B cell (primary cell): ENCODE measurements around the gene XRCC3. TPM values are rescaled to one million over a fixed set of nuclear protein-coding genes. Genes with fewer than 3 reads are reported as not detected.
"Not testable (repeated sequence)": the region's sequence is repeated elsewhere in the genome, so short reads cannot be mapped to it uniquely, and the experiment has no call there.

ENCODE experiments used
- ATAC-seq: fragments of 200-7000 bp; cut with Tn5 transposase; one replicate; pipeline ENCODE4 v1.10.0; 2021; ENCODE audit warnings: low read depth, mild to moderate bottlenecking, moderate number of reproducible peaks, moderate library complexity
- CTCF ChIA-PET: fragments of 350-600 bp; sonication (Branson Sonifier 250); formaldehyde crosslinking; loops from one replicate; lab custom pipeline; 2021; ENCODE audit warnings: antibody characterized with exemption, inconsistent platforms; lab: Charles Lee
- POLR2A ChIA-PET: fragments of 350-600 bp; sonication (Branson Sonifier 250); formaldehyde crosslinking; loops from one replicate; lab custom pipeline; 2021; ENCODE audit warnings: antibody characterized with exemption; lab: Charles Lee
- DNase-seq: peaks from one replicate; pipeline ENCODE4 v3.0.0; 2013
- H2AFZ ChIP-seq: 2 replicates; pipeline ENCODE4 v1.6.1; 2012; ENCODE audit warnings: mild to moderate bottlenecking, low read depth, low read length; ENCODE audit not compliant: insufficient read depth, poor library complexity, severe bottlenecking
- H3K27ac ChIP-seq, 2 donors: 1 replicate in 1 of 2; 2 replicates in 1 of 2; pipeline ENCODE4 v1.5.1; 2012 to 2013; ENCODE audit warnings: low read length in 2 of 2, mild to moderate bottlenecking in 2 of 2, moderate library complexity in 1 of 2
- H3K27me3 ChIP-seq, 4 experiments: fragments of 200-600 bp in 1 of 4; sonication (generic) in 1 of 4; replicated peaks in 1 of 4; 1 replicate in 2 of 4; 2 replicates in 2 of 4; pipeline versions ENCODE4 v1.6.1 to v1.7.0; 2013 to 2016; ENCODE audit warnings: low read length in 3 of 4, mild to moderate bottlenecking in 2 of 4, mixed read lengths in 1 of 4, moderate library complexity in 1 of 4; ENCODE audit not compliant: insufficient read depth in 4 of 4, control insufficient read depth in 3 of 4; ENCODE audit errors: control extremely low read depth in 1 of 4
- H3K36me3 ChIP-seq, 2 experiments: replicated peaks in 1 of 2; 1 replicate in 1 of 2; 2 replicates in 1 of 2; pipeline versions ENCODE4 v1.6.1 to v1.7.1; 2013; ENCODE audit warnings: low read length in 1 of 2; ENCODE audit not compliant: insufficient read depth in 2 of 2, control insufficient read depth in 1 of 2; ENCODE audit errors: control extremely low read depth in 1 of 2, extremely low read depth in 1 of 2
- H3K4me1 ChIP-seq, 2 donors: fragments of 200-600 bp in 1 of 2; sonication (generic) in 1 of 2; 1 replicate in 1 of 2; 2 replicates in 1 of 2; pipeline versions ENCODE4 v1.5.1 to v1.6.1; 2013 to 2017; ENCODE audit warnings: low read length in 2 of 2; ENCODE audit not compliant: control insufficient read depth in 2 of 2, insufficient read depth in 2 of 2
- H3K4me2 ChIP-seq: replicated peaks from 2 replicates; pipeline ENCODE3; 2012; ENCODE audit warnings: mild to moderate bottlenecking, low read depth, low read length; ENCODE audit not compliant: poor library complexity, severe bottlenecking
- H3K4me3 ChIP-seq, 5 experiments: fragments of 200-600 bp in 1 of 5; sonication (generic) in 1 of 5; 1 replicate in 3 of 5; 2 replicates in 2 of 5; pipeline versions ENCODE4 v1.5.1 to v1.7.0; 2011 to 2016; ENCODE audit warnings: low read length in 4 of 5, mild to moderate bottlenecking in 4 of 5, low read depth in 2 of 5, control low read depth in 1 of 5, moderate library complexity in 1 of 5; ENCODE audit not compliant: insufficient read depth in 1 of 5; ENCODE audit errors: control extremely low read depth in 1 of 5, extremely low read depth in 1 of 5
- H3K79me2 ChIP-seq: fragments of 200-600 bp; sonication (generic); one replicate; pipeline ENCODE4 v1.6.0; 2016; ENCODE audit warnings: low read length; ENCODE audit not compliant: control insufficient read depth, insufficient read depth
- H3K9ac ChIP-seq: fragments of 200-600 bp; sonication (generic); 2 replicates; pipeline ENCODE4 v1.6.1; 2017; ENCODE audit warnings: mild to moderate bottlenecking, low read length, moderate library complexity
- H3K9me3 ChIP-seq, 3 donors: one replicate each; pipeline versions ENCODE4 v1.6.1 to v1.7.1; 2013; ENCODE audit warnings: low read length in 2 of 3; ENCODE audit not compliant: control insufficient read depth in 2 of 3, insufficient read depth in 1 of 3; ENCODE audit errors: control extremely low read depth in 1 of 3
- H4K20me1 ChIP-seq: 2 replicates; pipeline ENCODE4 v1.6.0; 2012; ENCODE audit warnings: mild to moderate bottlenecking, low read length; ENCODE audit not compliant: insufficient read depth, control insufficient read depth, poor library complexity, severe bottlenecking
- H3K27ac Mint-ChIP-seq: one replicate; pipeline ENCODE4 v1.8.0; 2021; ENCODE audit warnings: mixed read lengths
- H3K27me3 Mint-ChIP-seq: one replicate; pipeline ENCODE4 v1.8.0; 2021; ENCODE audit warnings: mixed read lengths
- H3K4me1 Mint-ChIP-seq: one replicate; pipeline ENCODE4 v1.8.0; 2021; ENCODE audit warnings: mixed read lengths
- H3K4me3 Mint-ChIP-seq: one replicate; pipeline ENCODE4 v1.8.0; 2021; ENCODE audit warnings: mixed read lengths
- H3K9me3 Mint-ChIP-seq: one replicate; pipeline ENCODE4 v1.8.0; 2022; ENCODE audit warnings: mixed read lengths; ENCODE audit not compliant: insufficient read depth
- EZH2 ChIP-seq: IDR thresholded peaks from 2 replicates; pipeline ENCODE4 v1.6.1; 2012; ENCODE audit warnings: borderline replicate concordance, low read depth, mild to moderate bottlenecking, moderate library complexity, low read length; ENCODE audit not compliant: insufficient read depth, poor library complexity, severe bottlenecking
- WGBS: methylation state at CpG from one replicate; pipeline ENCODE4 v1.1.5; 2013; ENCODE audit warnings: missing lambda C conversion rate; ENCODE audit not compliant: insufficient coverage; 5-methylcytosine and 5-hydroxymethylcytosine counted together
- intact Hi-C: fragments of 100-400 bp; cut with micrococcal nuclease; formaldehyde crosslinking; loops from one replicate; pipeline ENCODE4 v1.10.0; 2022
- polyA plus RNA-seq: library from polyadenylated mRNA; depleted of rRNA; stranded (reverse); fragments of >200 nt; gene quantifications from 2 replicates; pipeline ENCODE4 v1.2.3, GENCODE V29; 2012
- total RNA-seq, 2 donors: library from RNA; stranded (reverse); fragments of 120-200 nt in 1 of 2; gene quantifications; 1 replicate in 1 of 2; 2 replicates in 1 of 2; pipeline versions ENCODE4 v1.2.3 to v1.2.4, GENCODE V29; 2013 to 2022
- TF ChIP-seq, protein P1 (sequence below): fragments of 200-600 bp; IDR thresholded peaks from one replicate; pipeline ENCODE4 v1.8.0; 2022; ENCODE audit warnings: antibody characterized with exemption, mild to moderate bottlenecking

The XRCC3 gene
- total and polyA plus RNA-seq, 2 donors (not counting 1 experiment from before 2014, with no cell fraction given): 18.0 to 19.7 TPM

DNA sequence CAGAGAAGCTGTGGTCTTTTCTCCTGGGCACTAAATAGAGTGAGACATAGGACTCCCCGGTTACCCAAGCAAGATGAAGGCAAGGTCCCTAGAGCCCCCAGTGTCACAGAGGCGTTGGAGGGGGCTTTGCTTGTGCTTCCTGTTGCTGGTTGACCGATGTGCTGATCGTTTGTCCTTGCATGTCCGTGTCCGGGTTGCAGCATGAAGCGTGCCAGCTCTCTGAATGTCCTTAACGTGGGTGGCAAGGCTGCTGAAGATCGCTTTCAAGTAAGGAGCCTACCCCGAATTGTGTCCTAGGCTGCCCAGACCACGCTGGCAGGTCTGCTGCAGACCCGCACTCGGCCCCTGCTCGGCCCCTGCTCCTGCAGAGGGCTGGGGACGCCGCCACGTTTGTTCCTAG, 23.1 kb downstream of the XRCC3 start:
- H3K9ac ChIP-seq: no peak overlapping the region
- TF ChIP-seq EZH2: no peak
- TF ChIP-seq, protein P1, sequence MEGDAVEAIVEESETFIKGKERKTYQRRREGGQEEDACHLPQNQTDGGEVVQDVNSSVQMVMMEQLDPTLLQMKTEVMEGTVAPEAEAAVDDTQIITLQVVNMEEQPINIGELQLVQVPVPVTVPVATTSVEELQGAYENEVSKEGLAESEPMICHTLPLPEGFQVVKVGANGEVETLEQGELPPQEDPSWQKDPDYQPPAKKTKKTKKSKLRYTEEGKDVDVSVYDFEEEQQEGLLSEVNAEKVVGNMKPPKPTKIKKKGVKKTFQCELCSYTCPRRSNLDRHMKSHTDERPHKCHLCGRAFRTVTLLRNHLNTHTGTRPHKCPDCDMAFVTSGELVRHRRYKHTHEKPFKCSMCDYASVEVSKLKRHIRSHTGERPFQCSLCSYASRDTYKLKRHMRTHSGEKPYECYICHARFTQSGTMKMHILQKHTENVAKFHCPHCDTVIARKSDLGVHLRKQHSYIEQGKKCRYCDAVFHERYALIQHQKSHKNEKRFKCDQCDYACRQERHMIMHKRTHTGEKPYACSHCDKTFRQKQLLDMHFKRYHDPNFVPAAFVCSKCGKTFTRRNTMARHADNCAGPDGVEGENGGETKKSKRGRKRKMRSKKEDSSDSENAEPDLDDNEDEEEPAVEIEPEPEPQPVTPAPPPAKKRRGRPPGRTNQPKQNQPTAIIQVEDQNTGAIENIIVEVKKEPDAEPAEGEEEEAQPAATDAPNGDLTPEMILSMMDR: no peak
- WGBS: 33% methylated on average over 12 of the region's 17 CpGs
- CTCF ChIA-PET: interaction anchor here (0.9 kb wide), 1 partner anchor 9 kb away, joined by 5 read pairs; no protein-coding TSS in a partner anchor
- intact Hi-C loops: no loop called here
- peak overlapping the region; percentile 45 for H3K4me2 ChIP-seq
- peaks cover 15% of the 10 kb centered on the region for H4K20me1 ChIP-seq
- H3K27ac ChIP-seq: peak overlapping the region; percentile 68 to 79
- peaks cover 8% of the 10 kb centered on the region for H3K79me2 ChIP-seq
- H3K27me3 Mint-ChIP-seq: no peaks in the 10 kb centered on the region
- peaks cover 59% of the 10 kb centered on the region for H3K4me1 Mint-ChIP-seq
- no peak for DNase-seq
- H3K4me3 Mint-ChIP-seq: peak overlapping the region; percentile 69
- H3K36me3 ChIP-seq: peaks cover 0 to 28% of the 10 kb centered on the region in 2 experiments
- H2AFZ ChIP-seq: no peak overlapping the region
- no peaks in the 10 kb centered on the region for H3K27me3 ChIP-seq
- peak overlapping the region; percentile 87 for H3K27ac Mint-ChIP-seq
- peak; percentile 26 for ATAC-seq
- POLR2A ChIA-PET: interaction anchor here (0.6 kb wide), 1 partner anchor 1094 kb away, joined by 4 read pairs; no protein-coding TSS in a partner anchor
- H3K4me1 ChIP-seq: peaks cover 49 to 58% of the 10 kb centered on the region in 2 donors
- H3K9me3 Mint-ChIP-seq: no peaks in the 10 kb centered on the region
- no peak overlapping the region for H3K4me3 ChIP-seq
- H3K9me3 ChIP-seq: no peaks in the 10 kb centered on the region

DNA sequence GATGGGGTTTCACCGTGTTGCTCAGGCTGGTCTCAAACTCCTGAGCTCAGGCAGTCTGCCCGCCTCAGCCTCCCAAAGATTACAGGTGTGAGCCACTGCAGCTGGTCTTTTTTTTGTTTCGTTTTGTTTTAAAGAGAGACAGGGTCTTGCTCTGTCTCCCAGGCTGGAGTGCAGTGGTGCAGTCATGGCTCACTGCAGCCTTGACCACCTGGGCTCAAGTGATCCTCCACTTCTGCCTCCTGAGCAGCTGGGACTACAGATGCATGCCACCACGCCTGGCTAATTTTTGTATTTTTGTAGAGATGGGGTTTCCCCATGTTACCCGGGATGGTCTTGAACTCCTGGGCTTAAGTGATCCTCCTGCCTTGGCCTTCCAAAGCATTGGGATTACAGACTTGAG, 23.6 kb downstream of the XRCC3 start:
- Histone ChIP-seq H3K36me3 (peaks cover 0 to 31% of the 10 kb centered on the region in 2 experiments), H4K20me1 (peaks cover 15% of the 10 kb centered on the region), H3K4me1 (peaks cover 44 to 53% of the 10 kb centered on the region in 2 donors), H3K4me2 (peak overlapping the region; percentile 45), H3K79me2 (peaks cover 13% of the 10 kb centered on the region), H3K27ac (peak overlapping the region; percentile 68 to 79)
- H3K4me3 ChIP-seq, H3K9ac ChIP-seq, H3K27me3 Mint-ChIP-seq, H2AFZ ChIP-seq, H3K9me3 ChIP-seq, H3K27me3 ChIP-seq, H3K9me3 Mint-ChIP-seq: not testable (repeated sequence)
- peak; percentile 61 for DNase-seq
- intact Hi-C loops: loop anchor here (1.0 kb wide), 1 partner anchor 24 kb away; the partner anchor contains the start of genes XRCC3 and ZFYVE21
- ATAC-seq: peak; percentile 73
- CTCF ChIA-PET: interaction anchor here (0.9 kb wide), 1 partner anchor 10 kb away, joined by 5 read pairs; no protein-coding TSS in a partner anchor
- peak overlapping the region; percentile 69 for H3K4me3 Mint-ChIP-seq
- H3K4me1 Mint-ChIP-seq: peaks cover 54% of the 10 kb centered on the region
- POLR2A ChIA-PET: interaction anchor here (0.8 kb wide), 1 partner anchor 63 kb away, joined by 3 read pairs; the partner anchor contains the start of gene KLC1
- H3K27ac Mint-ChIP-seq: peak overlapping the region; percentile 87
- WGBS: 7% methylated on average over 2 of the region's 5 CpGs
